MM.1S (cell line): Measurements from ENCODE around the gene KRT80.

Experiments used
- DNase-seq: peaks from one replicate; pipeline ENCODE4 v3.0.0-alpha.2; 2015
- H2AFZ ChIP-seq: fragments of 300-600 bp; sonication (generic); 2 replicates; pipeline ENCODE4 v1.6.0; 2016; ENCODE audit warnings: antibody characterized with exemption, low read length
- H3F3A ChIP-seq: fragments of 300-600 bp; sonication (generic); 2 replicates; pipeline ENCODE4 v1.6.1; 2016; ENCODE audit warnings: mild to moderate bottlenecking, antibody characterized with exemption, low read length, moderate library complexity, mixed read lengths; ENCODE audit not compliant: insufficient read depth
- H3K27ac ChIP-seq: fragments of 300-600 bp; sonication (generic); 2 replicates; pipeline ENCODE4 v1.5.1; 2016; ENCODE audit warnings: mild to moderate bottlenecking, low read length
- H3K27me3 ChIP-seq: fragments of 300-600 bp; sonication (generic); replicated peaks from 2 replicates; pipeline ENCODE4 v1.6.0; 2016; ENCODE audit warnings: low read length; ENCODE audit not compliant: insufficient read depth
- H3K36me3 ChIP-seq: fragments of 300-600 bp; sonication (generic); replicated peaks from 2 replicates; pipeline ENCODE4 v1.6.1; 2016; ENCODE audit warnings: mild to moderate bottlenecking, low read length, mixed read lengths; ENCODE audit not compliant: insufficient read depth
- H3K4me1 ChIP-seq: fragments of 300-600 bp; sonication (generic); 2 replicates; pipeline ENCODE4 v1.6.1; 2016; ENCODE audit warnings: low read length, mixed read lengths
- H3K4me2 ChIP-seq: fragments of 300-600 bp; sonication (generic); 2 replicates; pipeline ENCODE4 v1.6.0; 2016; ENCODE audit warnings: low read depth, low read length
- H3K4me3 ChIP-seq: fragments of 300-600 bp; sonication (generic); 2 replicates; pipeline ENCODE4 v1.5.1; 2016; ENCODE audit warnings: low read length, mixed read lengths
- H3K79me2 ChIP-seq: fragments of 300-600 bp; sonication (generic); 2 replicates; pipeline ENCODE4 v1.6.1; 2016; ENCODE audit warnings: mixed run types, low read length, mixed read lengths
- H3K9ac ChIP-seq: fragments of 300-600 bp; sonication (generic); 2 replicates; pipeline ENCODE4 v1.6.1; 2016; ENCODE audit warnings: low read length, mixed read lengths
- H3K9me2 ChIP-seq: fragments of 300-600 bp; sonication (generic); replicated peaks from 2 replicates; pipeline ENCODE4 v1.6.1; 2016; ENCODE audit warnings: mild to moderate bottlenecking, low read length, mixed read lengths; ENCODE audit not compliant: insufficient read depth
- H3K9me3 ChIP-seq: fragments of 300-600 bp; sonication (generic); replicated peaks from 2 replicates; pipeline ENCODE4 v1.6.1; 2016; ENCODE audit warnings: mild to moderate bottlenecking, low read length, mixed read lengths; ENCODE audit not compliant: insufficient read depth
- H4K20me1 ChIP-seq: fragments of 300-600 bp; sonication (generic); 2 replicates; pipeline ENCODE4 v1.6.1; 2016; ENCODE audit warnings: mild to moderate bottlenecking, low read length, moderate library complexity, mixed read lengths; ENCODE audit not compliant: insufficient read depth
- EZH2 ChIP-seq: fragments of 300-600 bp; sonication (generic); optimal IDR thresholded peaks from 2 replicates; pipeline ENCODE3; 2017; ENCODE audit warnings: low read depth, mild to moderate bottlenecking, antibody characterized with exemption, low read length, mixed read lengths
- EZH2phosphoT487 ChIP-seq: fragments of 300-600 bp; sonication (generic); IDR thresholded peaks from 2 replicates; pipeline ENCODE4 v1.6.1; 2018; ENCODE audit warnings: antibody characterized with exemption, low read length
- TF ChIP-seq, protein P1 (sequence below): fragments of 300-600 bp; sonication (generic); IDR thresholded peaks from 2 replicates; pipeline ENCODE4 v1.5.1; 2016; ENCODE audit warnings: antibody characterized with exemption, low read length, mixed read lengths

The KRT80 gene

DNA sequence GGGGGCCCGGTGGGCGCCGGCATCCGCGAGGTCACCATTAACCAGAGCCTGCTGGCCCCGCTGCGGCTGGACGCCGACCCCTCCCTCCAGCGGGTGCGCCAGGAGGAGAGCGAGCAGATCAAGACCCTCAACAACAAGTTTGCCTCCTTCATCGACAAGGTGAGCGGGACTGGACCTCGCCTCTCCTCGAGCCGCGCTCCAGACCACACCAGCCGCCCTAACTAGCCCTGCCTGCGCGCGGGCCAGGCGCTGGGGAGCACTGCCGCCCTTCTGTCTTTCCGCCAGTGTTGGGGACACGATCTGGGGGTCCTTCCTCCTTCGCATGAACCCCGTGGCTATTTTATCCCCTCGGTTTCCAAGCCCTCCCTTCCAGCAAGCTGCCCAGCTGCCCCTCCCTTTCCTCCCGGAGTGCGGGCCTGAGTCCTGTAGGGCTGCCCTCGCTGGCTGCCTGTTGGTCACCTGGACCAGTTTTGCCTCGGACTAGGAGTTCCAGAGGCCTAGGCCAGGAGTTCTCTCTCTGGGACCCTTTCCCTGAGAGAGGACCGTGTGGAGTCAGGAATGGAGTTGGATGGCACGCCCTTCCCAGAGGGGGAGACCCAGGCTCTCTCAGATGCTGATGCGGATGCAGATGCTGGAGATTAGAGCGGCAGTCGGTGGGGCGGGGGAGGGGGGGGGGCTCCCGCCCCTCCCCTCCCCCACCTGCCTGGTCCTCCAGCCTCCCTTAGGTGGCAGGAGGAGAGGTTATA, 41.8 kb upstream of the KRT80 start:
- Histone ChIP-seq H3K4me2 (no peak overlapping the region), H3K36me3 (no peaks in the 10 kb centered on the region), H2AFZ (no peak overlapping the region), H3K9ac (no peak overlapping the region), H3K9me3 (no peaks in the 10 kb centered on the region), H3K4me3 (no peak overlapping the region), H3K79me2 (no peaks in the 10 kb centered on the region), H4K20me1 (no peaks in the 10 kb centered on the region), H3K27me3 (peaks cover 70% of the 10 kb centered on the region), H3K4me1 (no peaks in the 10 kb centered on the region), H3K27ac (no peak overlapping the region), H3F3A (no peaks in the 10 kb centered on the region), H3K9me2 (no peaks in the 10 kb centered on the region)
- TF ChIP-seq, protein P1, sequence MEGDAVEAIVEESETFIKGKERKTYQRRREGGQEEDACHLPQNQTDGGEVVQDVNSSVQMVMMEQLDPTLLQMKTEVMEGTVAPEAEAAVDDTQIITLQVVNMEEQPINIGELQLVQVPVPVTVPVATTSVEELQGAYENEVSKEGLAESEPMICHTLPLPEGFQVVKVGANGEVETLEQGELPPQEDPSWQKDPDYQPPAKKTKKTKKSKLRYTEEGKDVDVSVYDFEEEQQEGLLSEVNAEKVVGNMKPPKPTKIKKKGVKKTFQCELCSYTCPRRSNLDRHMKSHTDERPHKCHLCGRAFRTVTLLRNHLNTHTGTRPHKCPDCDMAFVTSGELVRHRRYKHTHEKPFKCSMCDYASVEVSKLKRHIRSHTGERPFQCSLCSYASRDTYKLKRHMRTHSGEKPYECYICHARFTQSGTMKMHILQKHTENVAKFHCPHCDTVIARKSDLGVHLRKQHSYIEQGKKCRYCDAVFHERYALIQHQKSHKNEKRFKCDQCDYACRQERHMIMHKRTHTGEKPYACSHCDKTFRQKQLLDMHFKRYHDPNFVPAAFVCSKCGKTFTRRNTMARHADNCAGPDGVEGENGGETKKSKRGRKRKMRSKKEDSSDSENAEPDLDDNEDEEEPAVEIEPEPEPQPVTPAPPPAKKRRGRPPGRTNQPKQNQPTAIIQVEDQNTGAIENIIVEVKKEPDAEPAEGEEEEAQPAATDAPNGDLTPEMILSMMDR: no peak
- TF ChIP-seq EZH2phosphoT487 (no peak), EZH2 (no peak)
- DNase-seq: no peak

DNA sequence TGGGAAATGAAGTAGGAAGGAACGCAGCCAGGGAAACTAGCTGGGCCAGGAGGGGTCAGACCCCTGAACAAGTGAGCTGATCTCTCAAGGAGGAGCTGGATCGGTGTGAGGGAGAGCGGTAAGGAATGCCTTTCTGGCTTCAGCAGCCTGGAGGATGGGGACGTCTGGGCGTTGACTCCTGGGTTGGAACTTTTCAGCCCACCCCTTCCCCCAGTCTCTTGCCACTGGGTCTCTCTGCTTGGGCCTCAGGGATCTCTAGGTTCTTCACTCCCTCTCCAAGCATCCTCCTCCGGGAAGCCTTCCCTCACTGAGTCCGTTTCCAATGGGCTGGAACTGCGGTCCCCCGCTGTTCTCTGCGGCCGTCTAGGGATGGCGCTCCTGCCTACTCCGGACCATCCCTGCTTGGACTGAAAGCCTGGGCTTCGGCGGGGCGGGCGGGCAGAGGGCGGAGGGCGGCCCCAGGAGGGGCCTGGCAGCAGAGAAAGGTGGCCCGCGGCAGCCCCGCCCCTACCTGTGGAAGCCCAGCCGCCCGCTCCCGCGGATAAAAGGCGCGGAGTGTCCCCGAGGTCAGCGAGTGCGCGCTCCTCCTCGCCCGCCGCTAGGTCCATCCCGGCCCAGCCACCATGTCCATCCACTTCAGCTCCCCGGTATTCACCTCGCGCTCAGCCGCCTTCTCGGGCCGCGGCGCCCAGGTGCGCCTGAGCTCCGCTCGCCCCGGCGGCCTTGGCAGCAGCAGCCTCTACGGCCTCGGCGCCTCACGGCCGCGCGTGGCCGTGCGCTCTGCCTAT, 41.1 kb upstream of the KRT80 start, which contains the start of gene KRT7:
KRT7 (plus strand) TSS at position 570 of the 788 bp plus-strand sequence; CDS start at position 624, 54 bp downstream.
- Histone ChIP-seq H3K9me3 (no peaks in the 10 kb centered on the region), H3K79me2 (no peaks in the 10 kb centered on the region), H3K9ac (no peak within 1 kb of the TSS), H3K27ac (no peak within 1 kb of the TSS), H3F3A (no peaks in the 10 kb centered on the region), H3K36me3 (no peaks in the 10 kb centered on the region), H3K9me2 (no peaks in the 10 kb centered on the region), H2AFZ (no peak within 1 kb of the TSS), H3K4me2 (no peak within 1 kb of the TSS), H3K27me3 (peaks cover 77% of the 10 kb centered on the region), H3K4me3 (no peak within 1 kb of the TSS), H4K20me1 (no peaks in the 10 kb centered on the region), H3K4me1 (no peaks in the 10 kb centered on the region)
- DNase-seq: no peak
- TF ChIP-seq, protein P1: no peak

- Histone ChIP-seq H3K27me3 (peaks cover 80% of the 10 kb centered on the region), H3K36me3 (no peaks in the 10 kb centered on the region), H3F3A (no peaks in the 10 kb centered on the region), H3K4me3 (no peak overlapping the region), H3K4me1 (no peaks in the 10 kb centered on the region), H3K9me2 (no peaks in the 10 kb centered on the region), H4K20me1 (no peaks in the 10 kb centered on the region), H3K4me2 (no peak overlapping the region), H2AFZ (no peak overlapping the region), H3K9me3 (no peaks in the 10 kb centered on the region), H3K9ac (no peak overlapping the region), H3K27ac (no peak overlapping the region), H3K79me2 (no peaks in the 10 kb centered on the region)
- TF ChIP-seq, protein P1: no peak
- no peak for TF ChIP-seq EZH2phosphoT487
- TF ChIP-seq EZH2: no peak
- no peak for DNase-seq
Measured at GRCh38 chr12:52232203-52232673, 40.4 kb upstream of the KRT80 start.
